HAP-1 (cell line): ENCODE data around the gene MRPS23.

Source experiments
- DNase-seq, 2 experiments: peaks; one replicate each; pipeline ENCODE4 v3.0.0-alpha.2; 2016 to 2020; ENCODE audit warnings: low spot score in 2 of 2
- H3K27me3 ChIP-seq: fragments of 250-450 bp; sonication (Bioruptor Pico); 2 replicates; pipeline ENCODE4 v1.5.1; 2020; ENCODE audit warnings: low read depth, mild to moderate bottlenecking, moderate library complexity
- H3K36me3 ChIP-seq: fragments of 250-450 bp; sonication (Bioruptor Pico); replicated peaks from 2 replicates; pipeline ENCODE4 v1.5.1; 2020; ENCODE audit warnings: mild to moderate bottlenecking
- H3K4me1 ChIP-seq: fragments of 250-450 bp; sonication (Bioruptor Pico); 2 replicates; pipeline ENCODE4 v1.5.1; 2020; ENCODE audit warnings: mild to moderate bottlenecking
- H3K4me3 ChIP-seq: fragments of 250-450 bp; sonication (Bioruptor Pico); 2 replicates; pipeline ENCODE4 v1.5.1; 2020; ENCODE audit warnings: mild to moderate bottlenecking, moderate library complexity
- H3K9me3 ChIP-seq: fragments of 250-450 bp; sonication (Bioruptor Pico); 2 replicates; pipeline ENCODE4 v1.5.1; 2020; ENCODE audit warnings: mild to moderate bottlenecking, moderate library complexity
- in situ Hi-C: fragments of 300-500 bp; cut with MboI; formaldehyde crosslinking; loops from 3 replicates; pipeline ENCODE4 v1.14.3; 2020; ENCODE audit warnings: low sequenced_read_pairs, inconsistent platforms, mixed read lengths

MRPS23 gene

DNA sequence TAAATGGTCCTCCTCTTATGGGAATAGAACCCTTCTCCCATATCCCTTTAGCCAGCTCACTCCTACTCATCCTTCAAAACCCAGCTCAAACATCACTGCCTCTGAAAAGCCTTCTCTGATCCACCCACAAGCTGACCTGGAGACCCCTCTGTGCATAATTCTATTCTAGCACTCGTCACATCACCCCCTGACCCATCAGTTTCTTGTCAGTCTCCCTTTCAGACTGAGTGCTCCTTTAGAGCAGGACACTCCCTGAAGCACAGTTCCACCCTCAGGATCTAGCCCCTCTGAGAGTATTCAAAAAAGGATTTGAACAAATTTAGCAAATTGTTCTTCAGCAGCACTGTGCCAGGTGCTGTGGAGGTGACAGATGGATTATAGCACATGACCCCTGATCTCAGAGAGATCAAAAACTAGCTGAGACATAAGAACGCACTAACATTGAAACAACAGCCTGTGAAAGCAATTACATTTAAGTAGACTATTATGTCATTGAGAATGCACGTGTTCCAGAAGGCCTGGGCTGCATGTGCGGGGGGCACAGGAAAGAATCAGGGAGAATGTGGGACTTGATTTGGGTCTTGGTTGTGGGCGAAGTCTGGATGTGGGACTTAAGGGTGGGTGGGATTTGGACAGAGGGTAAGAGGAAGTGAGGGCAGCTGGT, 43.5 kb downstream of the MRPS23 start:
- no peak overlapping the region for H3K4me3 ChIP-seq
- H3K27me3 ChIP-seq = peaks cover 14% of the 10 kb centered on the region
- peaks cover 6% of the 10 kb centered on the region; the same call in 1 of the 2 replicates for H3K4me1 ChIP-seq
- no peaks in the 10 kb centered on the region for H3K36me3 ChIP-seq
- no peaks in the 10 kb centered on the region; the same call in 1 of the 2 replicates for H3K9me3 ChIP-seq
- DNase-seq = no peak
- in situ Hi-C loops = no loop called here

DNA sequence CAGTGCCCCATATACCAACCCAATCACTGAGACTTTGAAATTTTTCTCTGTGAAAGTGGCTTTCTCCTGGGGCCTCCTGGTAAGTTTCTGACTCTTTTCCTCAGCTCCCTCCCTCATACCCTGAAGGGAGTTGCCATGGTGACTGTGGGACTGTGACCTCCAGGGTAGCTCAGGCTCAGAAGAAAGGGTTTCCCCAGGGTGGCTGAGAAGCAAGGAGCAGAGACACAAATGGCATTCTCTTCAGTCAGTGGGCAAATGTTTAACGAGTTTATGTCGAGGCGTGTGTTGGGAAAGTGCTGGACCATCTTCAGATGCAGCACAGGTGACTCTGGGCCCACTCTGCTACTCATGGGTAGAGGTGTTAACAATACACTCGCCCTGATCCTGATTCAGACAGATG, 46.8 kb downstream of the MRPS23 start:
- peaks cover 6% of the 10 kb centered on the region; the same call in 1 of the 2 replicates for H3K4me1 ChIP-seq
- H3K36me3 ChIP-seq = no peaks in the 10 kb centered on the region
- in situ Hi-C loops = no loop called here
- no peak overlapping the region for H3K4me3 ChIP-seq
- peaks cover under 1% of the 10 kb centered on the region; the same call in 1 of the 2 replicates for H3K27me3 ChIP-seq
- no peaks in the 10 kb centered on the region; the same call in 1 of the 2 replicates for H3K9me3 ChIP-seq
- peak; percentile 6 to 55 for DNase-seq

DNA sequence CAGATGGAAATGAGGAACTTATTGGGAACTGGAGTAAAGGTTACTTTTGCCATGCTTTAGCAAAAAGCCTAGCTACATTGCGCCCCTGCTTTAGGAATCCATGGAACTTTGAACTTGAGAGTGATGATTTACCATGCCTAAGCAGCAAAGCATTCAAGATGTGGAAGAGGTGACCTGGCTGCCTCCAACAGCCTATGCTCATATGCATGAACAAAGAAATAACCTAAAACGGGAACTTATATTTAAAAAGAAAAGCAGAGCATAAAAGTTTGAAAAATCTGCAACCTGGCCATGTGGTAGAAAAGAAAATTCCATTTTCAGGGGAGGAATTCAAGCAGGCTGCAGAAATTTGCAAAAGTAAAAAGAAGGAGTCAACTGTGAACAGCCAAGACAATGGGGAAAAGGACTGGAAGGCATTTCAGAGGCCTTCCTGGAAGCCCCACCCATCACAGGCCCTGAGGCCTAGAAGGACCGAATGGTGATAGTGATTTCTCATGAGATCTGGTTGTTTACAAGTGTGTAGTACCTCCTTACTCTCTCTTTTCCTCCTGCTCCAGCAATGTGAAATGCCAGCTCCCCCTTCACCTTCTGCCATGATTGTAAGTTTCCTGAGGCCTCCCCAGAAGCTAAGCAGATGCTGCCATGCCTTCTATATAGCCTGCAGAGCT, 48.7 kb downstream of the MRPS23 start:
- H3K27me3 ChIP-seq = no peaks in the 10 kb centered on the region
- H3K4me1 ChIP-seq = peaks cover 6% of the 10 kb centered on the region; the same call in 1 of the 2 replicates
- H3K36me3 ChIP-seq = no peaks in the 10 kb centered on the region
- in situ Hi-C loops = no loop called here
- H3K4me3 ChIP-seq = no peak overlapping the region
- DNase-seq = no peak
- no peaks in the 10 kb centered on the region; the same call in 1 of the 2 replicates for H3K9me3 ChIP-seq

DNA sequence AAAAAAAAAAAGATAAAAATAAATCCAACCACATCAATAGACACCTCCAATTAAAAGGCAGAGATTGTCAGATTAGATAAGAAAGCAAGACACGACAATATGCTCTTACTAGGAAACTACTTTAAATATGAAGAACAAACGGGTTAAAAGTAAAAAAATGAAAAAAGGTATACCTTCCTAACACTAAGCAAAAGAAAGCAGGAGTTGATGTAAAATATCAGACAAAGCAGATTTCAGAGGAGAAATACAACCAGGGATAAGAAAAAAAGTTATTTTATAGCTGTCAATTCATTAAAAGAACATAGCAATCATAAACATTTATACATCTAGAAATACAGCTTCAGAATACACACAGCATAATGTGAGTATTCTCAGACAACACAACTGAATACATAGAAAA, 55.0 kb downstream of the MRPS23 start:
- no peaks in the 10 kb centered on the region for H3K4me1 ChIP-seq
- no peaks in the 10 kb centered on the region for H3K9me3 ChIP-seq
- DNase-seq = no peak
- H3K27me3 ChIP-seq = peaks cover 4% of the 10 kb centered on the region
- in situ Hi-C loops = no loop called here
- H3K36me3 ChIP-seq = no peaks in the 10 kb centered on the region
- H3K4me3 ChIP-seq = no peak overlapping the region

DNA sequence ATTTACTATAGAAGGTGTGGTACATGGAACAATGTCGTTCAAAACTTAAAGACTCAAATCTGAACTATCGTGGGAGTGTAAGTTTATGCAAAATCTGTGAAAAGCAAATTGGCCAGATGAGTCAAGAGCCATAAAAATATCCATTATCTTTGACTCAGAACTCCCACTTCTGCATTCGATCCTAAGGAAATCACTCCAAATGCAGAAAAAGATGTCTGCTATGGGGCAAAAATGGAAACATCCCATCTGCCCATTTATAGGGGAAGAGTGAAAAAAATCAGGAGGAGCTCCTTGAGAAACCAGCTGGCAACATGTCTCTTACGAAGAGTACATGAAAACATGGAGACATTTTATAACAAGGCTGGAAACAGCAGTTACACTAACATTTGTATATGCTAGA, 61.1 kb downstream of the MRPS23 start:
- no peak overlapping the region for H3K4me3 ChIP-seq
- no peaks in the 10 kb centered on the region for H3K36me3 ChIP-seq
- H3K27me3 ChIP-seq = peaks cover 33% of the 10 kb centered on the region
- H3K9me3 ChIP-seq = no peaks in the 10 kb centered on the region
- DNase-seq = no peak
- in situ Hi-C loops = no loop called here
- H3K4me1 ChIP-seq = no peaks in the 10 kb centered on the region

DNA sequence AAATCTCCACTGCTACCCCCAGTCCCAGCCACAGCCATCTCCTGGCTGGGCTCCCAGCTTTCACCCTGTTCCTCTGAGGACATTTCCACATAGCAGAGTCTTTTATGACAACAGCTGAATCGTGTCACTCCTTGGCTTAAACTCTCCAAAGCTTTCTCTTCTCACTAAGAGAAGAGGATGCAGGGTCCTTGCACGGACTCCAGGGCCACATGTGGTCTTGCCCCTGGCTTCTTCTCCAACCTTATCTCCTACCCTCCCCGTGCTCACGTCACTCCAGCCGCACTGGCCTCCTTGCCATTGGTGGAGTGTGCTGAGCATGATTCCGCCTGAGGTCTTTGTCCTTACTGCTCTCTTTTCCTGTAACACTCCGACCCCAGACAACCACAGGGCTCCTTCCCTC, 64.8 kb downstream of the MRPS23 start:
- Histone ChIP-seq H3K36me3 (no peaks in the 10 kb centered on the region), H3K4me1 (peaks cover 3% of the 10 kb centered on the region; the same call in 1 of the 2 replicates), H3K4me3 (no peak overlapping the region), H3K27me3 (peaks cover 35% of the 10 kb centered on the region), H3K9me3 (no peaks in the 10 kb centered on the region)
- in situ Hi-C loops = no loop called here
- DNase-seq = no peak
